ENCODE data around the gene NXPE3.
"Not testable (repeated sequence)": the region's sequence is repeated elsewhere in the genome, so short reads cannot be mapped to it uniquely, and the experiment has no call there.

The NXPE3 gene

DNA sequence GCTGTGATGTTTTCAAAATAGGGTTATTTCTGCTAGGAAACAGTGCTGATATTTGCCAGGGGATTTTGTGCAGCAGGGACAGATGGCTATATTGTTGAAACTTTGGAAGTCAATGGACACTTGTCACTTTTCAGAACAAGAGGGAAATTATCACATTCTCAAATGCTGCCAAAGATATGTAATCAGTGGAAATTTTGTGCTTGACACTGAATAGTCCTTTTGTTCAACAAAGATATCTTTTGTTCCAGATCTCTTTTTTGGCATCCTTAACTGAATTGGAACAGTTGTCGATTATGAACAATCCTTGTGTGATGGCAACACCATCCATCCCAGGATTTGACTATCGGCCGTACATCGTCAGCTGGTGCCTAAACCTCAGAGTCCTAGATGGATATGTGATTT lies 46.8 kb upstream of the NXPE3 start:
- Histone ChIP-seq H3K4me2 (ENCODE audit: low read length) (no peak overlapping the region), H3K9me3 (ENCODE audit: control insufficient read depth, insufficient read depth, low read length) (no peaks in the 10 kb centered on the region), H3K9me2 (replicated peaks; ENCODE audit: control insufficient read depth, low read length) (no peaks in the 10 kb centered on the region), H3F3A (ENCODE audit: control insufficient read depth, insufficient read depth) (no peaks in the 10 kb centered on the region), H3K36me3 (ENCODE audit: control insufficient read depth, low read length) (peaks cover 93% of the 10 kb centered on the region), H3K27me3 (ENCODE audit: control insufficient read depth, low read length) (no peaks in the 10 kb centered on the region), H3K4me1 (ENCODE audit: control insufficient read depth, low read length) (no peaks in the 10 kb centered on the region), H4K20me1 (ENCODE audit: control insufficient read depth, insufficient read depth, low read depth, low read length) (no peaks in the 10 kb centered on the region), H3K4me3 (ENCODE audit: low read length) (no peak overlapping the region), H3K79me2 (ENCODE audit: control insufficient read depth, low read length) (peaks cover 4% of the 10 kb centered on the region), H3K27ac (ENCODE audit: low read depth, low read length) (no peak overlapping the region)
- TF ChIP-seq, protein P1, sequence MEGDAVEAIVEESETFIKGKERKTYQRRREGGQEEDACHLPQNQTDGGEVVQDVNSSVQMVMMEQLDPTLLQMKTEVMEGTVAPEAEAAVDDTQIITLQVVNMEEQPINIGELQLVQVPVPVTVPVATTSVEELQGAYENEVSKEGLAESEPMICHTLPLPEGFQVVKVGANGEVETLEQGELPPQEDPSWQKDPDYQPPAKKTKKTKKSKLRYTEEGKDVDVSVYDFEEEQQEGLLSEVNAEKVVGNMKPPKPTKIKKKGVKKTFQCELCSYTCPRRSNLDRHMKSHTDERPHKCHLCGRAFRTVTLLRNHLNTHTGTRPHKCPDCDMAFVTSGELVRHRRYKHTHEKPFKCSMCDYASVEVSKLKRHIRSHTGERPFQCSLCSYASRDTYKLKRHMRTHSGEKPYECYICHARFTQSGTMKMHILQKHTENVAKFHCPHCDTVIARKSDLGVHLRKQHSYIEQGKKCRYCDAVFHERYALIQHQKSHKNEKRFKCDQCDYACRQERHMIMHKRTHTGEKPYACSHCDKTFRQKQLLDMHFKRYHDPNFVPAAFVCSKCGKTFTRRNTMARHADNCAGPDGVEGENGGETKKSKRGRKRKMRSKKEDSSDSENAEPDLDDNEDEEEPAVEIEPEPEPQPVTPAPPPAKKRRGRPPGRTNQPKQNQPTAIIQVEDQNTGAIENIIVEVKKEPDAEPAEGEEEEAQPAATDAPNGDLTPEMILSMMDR (IDR thresholded peaks at IDR 0.05; ENCODE audit: low read depth, low read length, poor library complexity, severe bottlenecking), result no peak
- no peak for TF ChIP-seq EZH2phosphoT487 (IDR thresholded peaks at IDR 0.05; ENCODE audit: borderline replicate concordance, low read length)

DNA sequence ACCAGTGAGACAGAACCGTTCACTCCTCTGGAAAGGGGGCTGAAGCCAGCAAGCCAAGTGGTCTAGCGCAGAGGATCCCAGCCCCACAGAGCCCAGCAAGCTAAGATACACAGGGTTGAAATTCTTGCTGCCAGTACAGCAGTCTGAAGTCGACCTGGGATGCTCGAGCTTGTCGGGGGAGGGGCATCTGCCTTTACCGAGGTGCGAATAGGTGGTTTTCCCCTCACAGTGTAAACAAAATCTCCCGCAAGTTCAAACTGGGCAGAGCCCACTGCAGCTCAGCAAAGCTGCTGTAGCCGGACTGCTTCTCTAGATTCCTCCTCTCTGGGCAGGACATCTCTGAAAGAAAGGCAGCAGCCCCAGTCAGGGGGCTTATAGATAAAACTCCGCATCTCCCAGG lies 43.2 kb upstream of the NXPE3 start:
- H3K4me1 ChIP-seq (ENCODE audit: control insufficient read depth, low read length), result no peaks in the 10 kb centered on the region
- H3K36me3 ChIP-seq (ENCODE audit: control insufficient read depth, low read length), result peaks cover 72% of the 10 kb centered on the region
- H4K20me1 ChIP-seq (ENCODE audit: control insufficient read depth, insufficient read depth, low read depth, low read length), result no peaks in the 10 kb centered on the region
- H3K4me3 ChIP-seq (ENCODE audit: low read length), result no peak overlapping the region
- no peaks in the 10 kb centered on the region for H3K27me3 ChIP-seq (ENCODE audit: control insufficient read depth, low read length)
- no peaks in the 10 kb centered on the region for H3F3A ChIP-seq (ENCODE audit: control insufficient read depth, insufficient read depth)
- peaks cover 4% of the 10 kb centered on the region for H3K79me2 ChIP-seq (ENCODE audit: control insufficient read depth, low read length)
- no peaks in the 10 kb centered on the region for H3K9me3 ChIP-seq (ENCODE audit: control insufficient read depth, insufficient read depth, low read length)
- no peaks in the 10 kb centered on the region for H3K9me2 ChIP-seq (replicated peaks; ENCODE audit: control insufficient read depth, low read length)
- TF ChIP-seq, protein P1 (IDR thresholded peaks at IDR 0.05; ENCODE audit: low read depth, low read length, poor library complexity, severe bottlenecking), result no peak
- no peak for TF ChIP-seq EZH2phosphoT487 (IDR thresholded peaks at IDR 0.05; ENCODE audit: borderline replicate concordance, low read length)
- H3K27ac ChIP-seq (ENCODE audit: low read depth, low read length), result no peak overlapping the region
- H3K4me2 ChIP-seq (ENCODE audit: low read length), result no peak overlapping the region

DNA sequence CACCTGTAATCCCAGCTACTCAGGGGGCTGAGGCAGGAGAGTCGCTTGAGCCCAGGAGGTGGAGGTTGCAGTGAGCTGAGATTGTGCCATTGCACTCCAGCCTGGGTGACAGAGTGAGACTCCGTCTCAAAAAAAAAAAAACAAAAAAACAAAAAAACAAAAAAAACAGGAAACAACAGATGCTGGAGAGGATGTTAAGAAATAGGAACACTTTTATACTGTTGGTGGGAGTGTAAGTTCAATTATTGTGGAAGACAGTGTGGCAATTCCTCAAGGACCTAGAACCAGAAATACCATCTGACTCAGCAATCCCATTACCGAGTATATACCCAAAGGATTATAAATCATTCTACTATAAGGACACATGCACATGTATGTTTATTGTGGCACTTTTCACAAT lies 37.1 kb upstream of the NXPE3 start:
- H3K9me3 ChIP-seq (ENCODE audit: control insufficient read depth, insufficient read depth, low read length); H4K20me1 ChIP-seq (ENCODE audit: control insufficient read depth, insufficient read depth, low read depth, low read length); H3K4me2 ChIP-seq (ENCODE audit: low read length); H3K27me3 ChIP-seq (ENCODE audit: control insufficient read depth, low read length); H3K27ac ChIP-seq (ENCODE audit: low read depth, low read length); H3K9me2 ChIP-seq (replicated peaks; ENCODE audit: control insufficient read depth, low read length); H3F3A ChIP-seq (ENCODE audit: control insufficient read depth, insufficient read depth); H3K79me2 ChIP-seq (ENCODE audit: control insufficient read depth, low read length); H3K4me3 ChIP-seq (ENCODE audit: low read length); H3K4me1 ChIP-seq (ENCODE audit: control insufficient read depth, low read length): not testable (repeated sequence)
- H3K36me3 ChIP-seq (ENCODE audit: control insufficient read depth, low read length), result peaks cover 35% of the 10 kb centered on the region

DNA sequence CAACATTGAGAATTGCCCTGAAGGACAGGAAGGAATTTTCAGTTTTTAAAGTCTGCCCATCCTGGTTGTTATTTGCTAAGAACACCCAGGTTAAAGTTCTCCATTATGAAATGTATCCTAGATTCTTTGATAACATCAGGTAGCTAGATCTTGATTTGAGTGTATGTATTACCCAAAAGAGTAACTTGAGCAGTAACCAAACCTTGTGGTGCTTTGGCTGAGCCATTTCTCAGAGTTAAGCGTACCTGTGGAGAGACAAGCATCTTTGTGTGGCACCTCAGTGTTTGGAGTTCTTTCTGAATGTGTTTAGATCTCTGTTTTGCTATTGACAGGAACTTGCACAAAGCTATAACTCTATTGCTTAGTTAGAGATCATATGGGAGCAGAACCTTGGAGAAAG lies 34.2 kb upstream of the NXPE3 start:
- TF ChIP-seq, protein P1 (IDR thresholded peaks at IDR 0.05; ENCODE audit: low read depth, low read length, poor library complexity, severe bottlenecking), result no peak
- TF ChIP-seq EZH2phosphoT487 (IDR thresholded peaks at IDR 0.05; ENCODE audit: borderline replicate concordance, low read length), result no peak
- H3K36me3 ChIP-seq (ENCODE audit: control insufficient read depth, low read length), result peaks cover 24% of the 10 kb centered on the region
- H3K4me2 ChIP-seq (ENCODE audit: low read length), result no peak overlapping the region
- H3K79me2 ChIP-seq (ENCODE audit: control insufficient read depth, low read length), result peaks cover 6% of the 10 kb centered on the region
- no peak overlapping the region for H3K27ac ChIP-seq (ENCODE audit: low read depth, low read length)
- no peaks in the 10 kb centered on the region for H3K9me2 ChIP-seq (replicated peaks; ENCODE audit: control insufficient read depth, low read length)
- no peaks in the 10 kb centered on the region for H3K4me1 ChIP-seq (ENCODE audit: control insufficient read depth, low read length)
- no peaks in the 10 kb centered on the region for H3F3A ChIP-seq (ENCODE audit: control insufficient read depth, insufficient read depth)
- no peaks in the 10 kb centered on the region for H4K20me1 ChIP-seq (ENCODE audit: control insufficient read depth, insufficient read depth, low read depth, low read length)
- H3K27me3 ChIP-seq (ENCODE audit: control insufficient read depth, low read length), result no peaks in the 10 kb centered on the region
- no peak overlapping the region for H3K4me3 ChIP-seq (ENCODE audit: low read length)
- 0 out of 2 replicates have a peak, but pooled peaks cover 4% of the 10 kb centered on the region for H3K9me3 ChIP-seq (ENCODE audit: control insufficient read depth, insufficient read depth, low read length)

DNA sequence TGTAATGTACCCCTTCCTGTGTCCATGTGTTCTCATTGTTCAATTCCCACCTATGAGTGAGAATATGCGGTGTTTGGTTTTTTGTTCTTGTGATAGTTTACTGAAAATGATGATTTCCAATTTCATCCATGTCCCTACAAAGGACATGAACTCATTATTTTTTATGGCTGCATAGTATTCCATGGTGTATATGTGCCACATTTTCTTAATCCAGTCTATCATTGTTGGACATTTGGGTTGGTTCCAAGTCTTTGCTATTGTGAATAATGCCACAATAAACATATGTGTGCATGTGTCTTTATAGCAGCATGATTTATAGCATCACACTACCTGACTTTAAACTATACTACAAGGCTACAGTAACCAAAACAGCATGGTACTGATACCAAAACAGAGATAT lies 33.1 kb upstream of the NXPE3 start:
- not testable (repeated sequence) for H4K20me1 ChIP-seq (ENCODE audit: control insufficient read depth, insufficient read depth, low read depth, low read length); H3K9me3 ChIP-seq (ENCODE audit: control insufficient read depth, insufficient read depth, low read length); H3K27me3 ChIP-seq (ENCODE audit: control insufficient read depth, low read length); H3F3A ChIP-seq (ENCODE audit: control insufficient read depth, insufficient read depth); H3K4me3 ChIP-seq (ENCODE audit: low read length); H3K27ac ChIP-seq (ENCODE audit: low read depth, low read length); H3K79me2 ChIP-seq (ENCODE audit: control insufficient read depth, low read length); H3K4me2 ChIP-seq (ENCODE audit: low read length); H3K4me1 ChIP-seq (ENCODE audit: control insufficient read depth, low read length); H3K9me2 ChIP-seq (replicated peaks; ENCODE audit: control insufficient read depth, low read length)
- peaks cover 24% of the 10 kb centered on the region for H3K36me3 ChIP-seq (ENCODE audit: control insufficient read depth, low read length)

DNA sequence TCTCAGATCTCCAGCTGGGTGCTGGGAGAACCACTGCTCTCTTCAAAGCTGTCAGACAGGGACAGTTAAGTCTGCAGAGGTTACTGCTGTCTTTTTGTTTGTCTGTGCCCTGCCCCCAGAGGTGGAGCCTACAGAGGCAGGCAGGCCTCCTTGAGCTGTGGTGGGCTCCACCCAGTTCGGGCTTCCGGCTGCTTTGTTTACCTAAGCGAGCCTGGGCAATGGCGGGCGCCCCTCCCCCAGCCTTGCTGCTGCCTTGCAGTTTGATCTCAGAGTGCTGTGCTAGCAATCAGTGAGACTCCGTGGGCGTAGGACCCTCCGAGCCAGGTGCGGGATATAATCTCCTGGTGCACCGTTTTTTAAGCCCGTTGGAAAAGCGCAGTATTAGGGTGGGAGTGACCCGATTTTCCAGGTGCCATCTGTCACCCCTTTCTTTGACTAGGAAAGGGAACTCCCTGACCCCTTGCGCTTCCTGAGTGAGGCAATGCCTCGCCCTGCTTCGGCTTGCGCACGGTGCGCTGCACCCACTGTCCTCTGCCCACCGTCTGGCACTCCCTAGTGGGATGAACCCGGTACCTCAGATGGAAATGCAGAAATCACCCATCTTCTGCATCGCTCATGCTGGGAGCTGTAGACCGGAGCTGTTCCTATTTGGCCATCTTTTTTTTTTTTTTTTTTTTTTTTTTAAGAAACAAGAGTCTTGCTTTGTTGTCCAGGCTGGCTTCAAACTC lies 25.5 kb upstream of the NXPE3 start:
- H3K9me2 ChIP-seq (replicated peaks; ENCODE audit: control insufficient read depth, low read length); H3K4me2 ChIP-seq (ENCODE audit: low read length); H4K20me1 ChIP-seq (ENCODE audit: control insufficient read depth, insufficient read depth, low read depth, low read length); H3K27ac ChIP-seq (ENCODE audit: low read depth, low read length); H3K27me3 ChIP-seq (ENCODE audit: control insufficient read depth, low read length); H3K9me3 ChIP-seq (ENCODE audit: control insufficient read depth, insufficient read depth, low read length); H3K4me3 ChIP-seq (ENCODE audit: low read length); H3K79me2 ChIP-seq (ENCODE audit: control insufficient read depth, low read length); H3K4me1 ChIP-seq (ENCODE audit: control insufficient read depth, low read length); H3F3A ChIP-seq (ENCODE audit: control insufficient read depth, insufficient read depth): not testable (repeated sequence)
- H3K36me3 ChIP-seq (ENCODE audit: control insufficient read depth, low read length), result peaks cover 39% of the 10 kb centered on the region
